HCT116 (cell line): ENCODE data around the gene PDE4D. TPM values are rescaled to one million over a fixed set of nuclear protein-coding genes. Genes with fewer than 3 reads are reported as not detected.

Source experiments
- ATAC-seq: fragments of 200-7000 bp; cut with Tn5 transposase; 2 replicates; pipeline ENCODE4 v1.9.1; 2020; ENCODE audit warnings: mild to moderate bottlenecking, moderate library complexity
- BruUV-seq: library from RNA; stranded (reverse); fragments of 400-500 nt; replicated peaks from 2 replicates; lab custom pipeline; 2021; lab: Mats Ljungman, UMichigan
- CTCF ChIA-PET: fragments of 300-600 bp; sonication (Branson Sonifier 250); formaldehyde crosslinking; loops from one replicate; lab custom pipeline; 2021; ENCODE audit warnings: antibody characterized with exemption; lab: Charles Lee
- POLR2A ChIA-PET: fragments of 300-600, 350-600 bp; sonication (Branson Sonifier 250); formaldehyde crosslinking; loops from one replicate; lab custom pipeline; 2021; ENCODE audit warnings: antibody characterized with exemption; lab: Charles Lee
- RAD21 ChIA-PET, 2 experiments: fragments of 300-600 bp; sonication (Branson Sonifier 250); formaldehyde crosslinking; loops; one replicate each; lab custom pipeline; 2023; ENCODE audit warnings: low total read pairs in 2 of 2; ENCODE audit not compliant: uncharacterized antibody in 2 of 2, unreplicated experiment in 2 of 2, low non-redundant PET in 1 of 2; lab: Charles Lee
- DNase-seq: peaks from one replicate; pipeline ENCODE4 v3.0.0-alpha.2; 2010; ENCODE audit warnings: low read depth, low spot score
- H2AFZ ChIP-seq: fragments of 200-600 bp; shearing (Covaris generic), sonication (generic); 2 replicates; pipeline ENCODE4 v1.6.1; 2017; ENCODE audit warnings: low read depth, mixed run types, mixed read lengths, antibody characterized with exemption, low read length; ENCODE audit not compliant: poor library complexity, severe bottlenecking
- H3K27ac ChIP-seq: 2 replicates; pipeline ENCODE4 v1.5.1; 2012; ENCODE audit warnings: low read depth, low read length
- H3K27me3 ChIP-seq: fragments of 200-600 bp; sonication (generic); 2 replicates; pipeline ENCODE4 v1.6.1; 2016; ENCODE audit warnings: mixed run types, low read length, mixed read lengths; ENCODE audit not compliant: insufficient read depth
- H3K36me3 ChIP-seq, 2 experiments: fragments of 200-500 bp in 1 of 2; fragments of 200-600 bp in 1 of 2; sonication (Bioruptor generic) in 1 of 2; sonication (generic) in 1 of 2; 2 replicates each; pipeline versions ENCODE4 v1.5.1 to v1.6.1; 2014 to 2016; ENCODE audit warnings: low read length in 2 of 2, inconsistent platforms in 1 of 2, mixed read lengths in 1 of 2, mixed run types in 1 of 2; ENCODE audit not compliant: insufficient read depth in 2 of 2, control insufficient read depth in 1 of 2
- H3K4me1 ChIP-seq, 2 experiments: fragments of 200-600 bp in 1 of 2; sonication (generic) in 1 of 2; 2 replicates each; pipeline versions ENCODE4 v1.5.1 to v1.6.1; 2012 to 2017; ENCODE audit warnings: low read length in 2 of 2, inconsistent platforms in 1 of 2, mild to moderate bottlenecking in 1 of 2, mixed read lengths in 1 of 2, mixed run types in 1 of 2, moderate library complexity in 1 of 2; ENCODE audit not compliant: insufficient read depth in 2 of 2, control insufficient read depth in 1 of 2
- H3K4me2 ChIP-seq: fragments of 200-600 bp; sonication (generic); 2 replicates; pipeline ENCODE4 v1.6.1; 2017; ENCODE audit warnings: mixed run types, low read length, mixed read lengths
- H3K4me3 ChIP-seq, 2 experiments: fragments of 200-600 bp in 1 of 2; sonication (generic) in 1 of 2; replicated peaks in 1 of 2; 2 replicates each; pipeline ENCODE4 v1.5.1; 2011 to 2016; ENCODE audit warnings: low read length in 2 of 2, control low read depth in 1 of 2, low read depth in 1 of 2, mild to moderate bottlenecking in 1 of 2, mixed read lengths in 1 of 2, mixed run types in 1 of 2
- H3K79me2 ChIP-seq: fragments of 200-600 bp; sonication (generic); 2 replicates; pipeline ENCODE4 v1.6.1; 2017; ENCODE audit warnings: mild to moderate bottlenecking, mixed run types, low read length, moderate library complexity, mixed read lengths; ENCODE audit not compliant: insufficient read depth
- H3K9ac ChIP-seq: fragments of 200-600 bp; sonication (generic); 2 replicates; pipeline ENCODE4 v1.6.1; 2016; ENCODE audit warnings: low read length, mixed read lengths
- H3K9me2 ChIP-seq: fragments of 200-600 bp; sonication (generic), shearing (Covaris generic); 2 replicates; pipeline ENCODE4 v1.6.1; 2017; ENCODE audit warnings: mixed run types, mild to moderate bottlenecking, moderate library complexity; ENCODE audit not compliant: insufficient read depth
- H3K9me3 ChIP-seq, 2 experiments: fragments of 200-500 bp in 1 of 2; fragments of 200-600 bp in 1 of 2; sonication (Bioruptor generic) in 1 of 2; sonication (generic) in 1 of 2; 2 replicates each; pipeline ENCODE4 v1.6.1; 2014 to 2017; ENCODE audit warnings: low read length in 2 of 2, mixed read lengths in 2 of 2, inconsistent platforms in 1 of 2, low read depth in 1 of 2, mild to moderate bottlenecking in 1 of 2, mixed run types in 1 of 2, moderate library complexity in 1 of 2; ENCODE audit not compliant: control insufficient read depth in 1 of 2, insufficient read depth in 1 of 2
- H4K20me1 ChIP-seq: fragments of 200-600 bp; sonication (generic), shearing (Covaris generic); 2 replicates; pipeline ENCODE4 v1.6.1; 2017; ENCODE audit warnings: mixed run types, mild to moderate bottlenecking, moderate library complexity; ENCODE audit not compliant: insufficient read depth
- CBX3 ChIP-seq: IDR thresholded peaks from 2 replicates; pipeline ENCODE4 v1.6.1; 2012; ENCODE audit warnings: low read depth
- EGR1 ChIP-seq: IDR thresholded peaks from 2 replicates; pipeline ENCODE4 v1.6.1; 2012; ENCODE audit warnings: low read depth
- ELF1 ChIP-seq: IDR thresholded peaks from 2 replicates; pipeline ENCODE4 v1.6.1; 2012; ENCODE audit warnings: low read depth, borderline replicate concordance
- EZH2 ChIP-seq: fragments of 200-600 bp; sonication (generic); IDR thresholded peaks from 2 replicates; pipeline ENCODE4 v1.6.1; 2017; ENCODE audit warnings: antibody characterized with exemption, mixed run types
- EZH2phosphoT487 ChIP-seq: fragments of 200-600 bp; IDR thresholded peaks from 2 replicates; pipeline ENCODE4 v1.6.1; 2018; ENCODE audit warnings: antibody characterized with exemption, borderline replicate concordance
- FOSL1 ChIP-seq: IDR thresholded peaks from 2 replicates; pipeline ENCODE4 v1.6.1; 2012; ENCODE audit warnings: low read depth
- JUND ChIP-seq: IDR thresholded peaks from 2 replicates; pipeline ENCODE4 v1.6.1; 2012
- POLR2A ChIP-seq: IDR thresholded peaks from 2 replicates; pipeline ENCODE4 v1.7.0; 2011; ENCODE audit warnings: borderline replicate concordance; ENCODE audit not compliant: insufficient read depth, insufficient read length; ENCODE audit errors: extremely low read depth
- POLR2AphosphoS5 ChIP-seq: IDR thresholded peaks from 2 replicates; pipeline ENCODE4 v1.6.1; 2011; ENCODE audit warnings: mild to moderate bottlenecking, low read depth, low read length, moderate library complexity
- SIN3A ChIP-seq: IDR thresholded peaks from 2 replicates; pipeline ENCODE4 v1.6.1; 2012; ENCODE audit warnings: low read depth
- SP1 ChIP-seq: IDR thresholded peaks from 2 replicates; pipeline ENCODE4 v1.6.1; 2012; ENCODE audit warnings: low read depth
- SRF ChIP-seq: IDR thresholded peaks from 2 replicates; pipeline ENCODE4 v1.6.1; 2012; ENCODE audit warnings: low read depth
- TCF7L2 ChIP-seq: IDR thresholded peaks from 2 replicates; pipeline ENCODE4 v1.7.0; 2011; ENCODE audit warnings: borderline replicate concordance, inconsistent platforms; ENCODE audit not compliant: insufficient read depth, insufficient read length; ENCODE audit errors: extremely low read depth
- YY1 ChIP-seq: IDR thresholded peaks from 2 replicates; pipeline ENCODE4 v1.6.1; 2011; ENCODE audit warnings: low read length, low read depth, moderate library complexity, mild to moderate bottlenecking; ENCODE audit not compliant: insufficient replicate concordance; ENCODE audit errors: extremely low read depth
- ZFX ChIP-seq: fragments of 450-650 bp; IDR thresholded peaks from 2 replicates; pipeline ENCODE4 v1.6.1; 2017
- intact Hi-C: fragments of 100-400 bp; cut with micrococcal nuclease; formaldehyde crosslinking; loops from 2 replicates; pipeline ENCODE4 v1.10.0; 2022
- total RNA-seq: library from RNA; stranded (reverse); gene quantifications from one replicate; pipeline ENCODE4 v1.2.1, GENCODE V29; 2021; ENCODE audit not compliant: unreplicated experiment
- TF ChIP-seq, protein P1 (sequence below): IDR thresholded peaks from 2 replicates; pipeline ENCODE4 v1.6.1; 2012
- TF ChIP-seq, protein P2 (sequence below): IDR thresholded peaks from 2 replicates; pipeline ENCODE4 v1.6.1; 2012; ENCODE audit warnings: low read depth

PDE4D gene
- total RNA-seq, 1 experiment from 2014 or later: 1.1 TPM

DNA sequence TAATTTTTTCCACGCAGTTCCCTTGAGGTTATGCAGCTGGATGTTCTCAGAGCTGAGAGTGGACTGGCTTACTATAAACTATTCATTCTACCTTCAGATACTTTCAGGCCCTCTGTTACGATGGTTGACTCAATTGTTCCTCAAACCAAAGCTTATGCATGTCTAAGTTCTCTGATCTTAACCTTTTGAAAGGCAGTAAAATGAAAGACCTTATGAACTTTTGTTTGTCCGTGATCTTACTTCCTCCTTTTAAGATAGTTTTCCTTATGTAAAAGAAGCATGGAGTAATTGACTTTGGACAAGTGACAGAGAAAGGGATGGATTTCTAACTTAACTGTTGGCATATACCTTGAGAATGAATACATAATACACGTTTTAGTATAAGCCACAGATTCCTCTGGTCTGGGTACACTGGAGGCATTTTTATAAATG is 575.7 kb downstream of the PDE4D start:
- CTCF ChIA-PET: no interaction called here
- TF ChIP-seq FOSL1: no peak
- no peak for TF ChIP-seq POLR2A
- no peak for TF ChIP-seq EGR1
- no peak for TF ChIP-seq TCF7L2
- no peak for TF ChIP-seq SRF
- TF ChIP-seq JUND: no peak
- no peak for TF ChIP-seq SP1
- TF ChIP-seq ZFX: no peak
- no peak for TF ChIP-seq YY1
- TF ChIP-seq EZH2phosphoT487: no peak
- no peak for TF ChIP-seq SIN3A
- TF ChIP-seq CBX3: no peak
- no peak for TF ChIP-seq EZH2
- TF ChIP-seq POLR2AphosphoS5: no peak
- TF ChIP-seq ELF1: no peak
- TF ChIP-seq, protein P1, sequence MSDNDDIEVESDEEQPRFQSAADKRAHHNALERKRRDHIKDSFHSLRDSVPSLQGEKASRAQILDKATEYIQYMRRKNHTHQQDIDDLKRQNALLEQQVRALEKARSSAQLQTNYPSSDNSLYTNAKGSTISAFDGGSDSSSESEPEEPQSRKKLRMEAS: no peak
- TF ChIP-seq, protein P2, sequence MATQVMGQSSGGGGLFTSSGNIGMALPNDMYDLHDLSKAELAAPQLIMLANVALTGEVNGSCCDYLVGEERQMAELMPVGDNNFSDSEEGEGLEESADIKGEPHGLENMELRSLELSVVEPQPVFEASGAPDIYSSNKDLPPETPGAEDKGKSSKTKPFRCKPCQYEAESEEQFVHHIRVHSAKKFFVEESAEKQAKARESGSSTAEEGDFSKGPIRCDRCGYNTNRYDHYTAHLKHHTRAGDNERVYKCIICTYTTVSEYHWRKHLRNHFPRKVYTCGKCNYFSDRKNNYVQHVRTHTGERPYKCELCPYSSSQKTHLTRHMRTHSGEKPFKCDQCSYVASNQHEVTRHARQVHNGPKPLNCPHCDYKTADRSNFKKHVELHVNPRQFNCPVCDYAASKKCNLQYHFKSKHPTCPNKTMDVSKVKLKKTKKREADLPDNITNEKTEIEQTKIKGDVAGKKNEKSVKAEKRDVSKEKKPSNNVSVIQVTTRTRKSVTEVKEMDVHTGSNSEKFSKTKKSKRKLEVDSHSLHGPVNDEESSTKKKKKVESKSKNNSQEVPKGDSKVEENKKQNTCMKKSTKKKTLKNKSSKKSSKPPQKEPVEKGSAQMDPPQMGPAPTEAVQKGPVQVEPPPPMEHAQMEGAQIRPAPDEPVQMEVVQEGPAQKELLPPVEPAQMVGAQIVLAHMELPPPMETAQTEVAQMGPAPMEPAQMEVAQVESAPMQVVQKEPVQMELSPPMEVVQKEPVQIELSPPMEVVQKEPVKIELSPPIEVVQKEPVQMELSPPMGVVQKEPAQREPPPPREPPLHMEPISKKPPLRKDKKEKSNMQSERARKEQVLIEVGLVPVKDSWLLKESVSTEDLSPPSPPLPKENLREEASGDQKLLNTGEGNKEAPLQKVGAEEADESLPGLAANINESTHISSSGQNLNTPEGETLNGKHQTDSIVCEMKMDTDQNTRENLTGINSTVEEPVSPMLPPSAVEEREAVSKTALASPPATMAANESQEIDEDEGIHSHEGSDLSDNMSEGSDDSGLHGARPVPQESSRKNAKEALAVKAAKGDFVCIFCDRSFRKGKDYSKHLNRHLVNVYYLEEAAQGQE: no peak
- no TSS peak for BruUV-seq

More for the DNA sequence above, 575.7 kb downstream of the PDE4D start:
- POLR2A ChIA-PET: no interaction called here
- Histone ChIP-seq H3K27ac (no peak overlapping the region), H3K79me2 (no peaks in the 10 kb centered on the region), H3K9me2 (no peaks in the 10 kb centered on the region), H3K9ac (no peak overlapping the region), H3K4me1 (no peaks in the 10 kb centered on the region), H3K4me3 (no peak overlapping the region), H3K9me3 (no peaks in the 10 kb centered on the region), H3K27me3 (peaks cover 3% of the 10 kb centered on the region; the same call in 1 of the 2 replicates), H3K4me2 (no peak overlapping the region), H3K36me3 (no peaks in the 10 kb centered on the region), H4K20me1 (no peaks in the 10 kb centered on the region), H2AFZ (no peak overlapping the region)
- RAD21 ChIA-PET: no interaction called here
- no peak for DNase-seq
- intact Hi-C loops: no loop called here
- no peak for ATAC-seq
